ENCODE data around the gene IGSF9. TPM values are rescaled to one million over a fixed set of nuclear protein-coding genes. Genes with fewer than 3 reads are reported as not detected.

IGSF9 gene
- total RNA-seq, 2 donors from 2014 or later, result 7.5 to 9.2 TPM

DNA sequence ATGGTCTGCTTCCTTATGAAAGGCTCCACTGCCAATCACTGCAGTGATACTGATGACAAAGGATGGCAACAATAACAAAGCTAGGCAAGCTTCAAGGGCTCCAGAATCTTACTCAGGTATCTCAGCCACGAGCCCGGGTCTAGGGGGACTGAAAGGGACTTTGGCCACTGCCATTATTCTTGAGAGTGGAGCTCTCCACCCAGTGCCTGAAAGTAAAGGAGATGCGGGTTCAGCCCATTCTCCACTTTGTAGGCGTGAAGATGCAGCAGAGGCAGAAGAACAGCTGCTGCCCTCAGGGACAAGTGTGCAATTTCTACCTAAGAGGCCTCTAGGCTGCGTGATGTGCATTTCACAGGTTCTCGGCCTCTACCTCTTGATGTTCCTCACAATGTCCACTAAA, 40.1 kb upstream of the IGSF9 start:
- H3K9ac ChIP-seq (ENCODE audit: extremely low read depth, low read length, poor library complexity, severe bottlenecking), result no peak overlapping the region
- H3K9me3 ChIP-seq (ENCODE audit: control insufficient read depth, low read length), result no peaks in the 10 kb centered on the region
- H3K4me1 ChIP-seq (ENCODE audit: control insufficient read depth, insufficient read depth, low read length), result no peaks in the 10 kb centered on the region
- Mint-ChIP-seq H3K27me3 (ENCODE audit: insufficient read depth) (peaks cover 10% of the 10 kb centered on the region), H3K27ac (no peak overlapping the region), H3K9me3 (no peaks in the 10 kb centered on the region), H3K36me3 (ENCODE audit: low read depth) (no peaks in the 10 kb centered on the region), H3K4me1 (peaks cover 7% of the 10 kb centered on the region), H3K4me3 (no peak overlapping the region)
- H3K27ac ChIP-seq (ENCODE audit: low read depth, low read length), result no peak overlapping the region
- TF ChIP-seq, protein P1, sequence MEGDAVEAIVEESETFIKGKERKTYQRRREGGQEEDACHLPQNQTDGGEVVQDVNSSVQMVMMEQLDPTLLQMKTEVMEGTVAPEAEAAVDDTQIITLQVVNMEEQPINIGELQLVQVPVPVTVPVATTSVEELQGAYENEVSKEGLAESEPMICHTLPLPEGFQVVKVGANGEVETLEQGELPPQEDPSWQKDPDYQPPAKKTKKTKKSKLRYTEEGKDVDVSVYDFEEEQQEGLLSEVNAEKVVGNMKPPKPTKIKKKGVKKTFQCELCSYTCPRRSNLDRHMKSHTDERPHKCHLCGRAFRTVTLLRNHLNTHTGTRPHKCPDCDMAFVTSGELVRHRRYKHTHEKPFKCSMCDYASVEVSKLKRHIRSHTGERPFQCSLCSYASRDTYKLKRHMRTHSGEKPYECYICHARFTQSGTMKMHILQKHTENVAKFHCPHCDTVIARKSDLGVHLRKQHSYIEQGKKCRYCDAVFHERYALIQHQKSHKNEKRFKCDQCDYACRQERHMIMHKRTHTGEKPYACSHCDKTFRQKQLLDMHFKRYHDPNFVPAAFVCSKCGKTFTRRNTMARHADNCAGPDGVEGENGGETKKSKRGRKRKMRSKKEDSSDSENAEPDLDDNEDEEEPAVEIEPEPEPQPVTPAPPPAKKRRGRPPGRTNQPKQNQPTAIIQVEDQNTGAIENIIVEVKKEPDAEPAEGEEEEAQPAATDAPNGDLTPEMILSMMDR (conservative IDR thresholded peaks at IDR 0.05), result no peak
- 92 to 93% methylated on average over 4 to 6 of the region's 6 CpGs for WGBS, 2 experiments (ENCODE audit: insufficient coverage in 1 of 2, insufficient read length in 1 of 2)
- H3K4me3 ChIP-seq (ENCODE audit: low read length), result no peak overlapping the region
- H3K36me3 ChIP-seq (ENCODE audit: control insufficient read depth, insufficient read depth, low read length), result no peaks in the 10 kb centered on the region
- DNase-seq, result peak; percentile 25
- H3K27me3 ChIP-seq (ENCODE audit: control insufficient read depth, insufficient read depth, low read length, poor library complexity, severe bottlenecking), result peaks cover 8% of the 10 kb centered on the region

DNA sequence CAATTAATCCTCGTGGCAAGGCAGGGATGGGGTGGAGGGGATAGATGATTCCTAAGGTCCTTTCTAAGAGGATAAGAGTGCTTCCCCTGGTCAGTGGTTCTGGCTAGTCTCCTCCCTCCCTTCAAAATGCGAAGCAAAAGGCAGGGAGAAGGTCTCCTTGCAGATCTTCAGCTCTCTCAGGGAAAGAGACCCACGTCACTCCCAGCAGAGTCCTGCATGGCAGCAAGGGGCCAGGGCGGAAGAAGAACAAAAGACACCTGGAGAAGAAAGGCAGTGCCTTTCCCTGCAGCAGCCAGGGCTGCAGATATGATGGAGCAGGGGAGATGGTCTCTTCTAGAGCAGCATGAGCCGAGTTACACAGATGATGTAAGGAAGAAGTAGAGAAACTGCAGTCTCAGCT, 38.3 kb upstream of the IGSF9 start:
- Mint-ChIP-seq H3K36me3 (ENCODE audit: low read depth) (no peaks in the 10 kb centered on the region), H3K27me3 (ENCODE audit: insufficient read depth) (peaks cover 21% of the 10 kb centered on the region), H3K9me3 (no peaks in the 10 kb centered on the region), H3K4me1 (peaks cover 7% of the 10 kb centered on the region), H3K27ac (no peak overlapping the region), H3K4me3 (no peak overlapping the region)
- DNase-seq, result peak; percentile 43
- Histone ChIP-seq H3K4me3 (ENCODE audit: low read length) (no peak overlapping the region), H3K27ac (ENCODE audit: low read depth, low read length) (no peak overlapping the region), H3K9ac (ENCODE audit: extremely low read depth, low read length, poor library complexity, severe bottlenecking) (no peak overlapping the region), H3K4me1 (ENCODE audit: control insufficient read depth, insufficient read depth, low read length) (no peaks in the 10 kb centered on the region), H3K9me3 (ENCODE audit: control insufficient read depth, low read length) (no peaks in the 10 kb centered on the region), H3K36me3 (ENCODE audit: control insufficient read depth, insufficient read depth, low read length) (no peaks in the 10 kb centered on the region), H3K27me3 (ENCODE audit: control insufficient read depth, insufficient read depth, low read length, poor library complexity, severe bottlenecking) (peaks cover 22% of the 10 kb centered on the region)
- whole genome bisulfite sequencing, 2 experiments (ENCODE audit: insufficient coverage in 1 of 2, insufficient read length in 1 of 2), result 77 to 89% methylated on average over 3 to 5 of the region's 5 CpGs
- TF ChIP-seq, protein P1 (conservative IDR thresholded peaks at IDR 0.05), result no peak

DNA sequence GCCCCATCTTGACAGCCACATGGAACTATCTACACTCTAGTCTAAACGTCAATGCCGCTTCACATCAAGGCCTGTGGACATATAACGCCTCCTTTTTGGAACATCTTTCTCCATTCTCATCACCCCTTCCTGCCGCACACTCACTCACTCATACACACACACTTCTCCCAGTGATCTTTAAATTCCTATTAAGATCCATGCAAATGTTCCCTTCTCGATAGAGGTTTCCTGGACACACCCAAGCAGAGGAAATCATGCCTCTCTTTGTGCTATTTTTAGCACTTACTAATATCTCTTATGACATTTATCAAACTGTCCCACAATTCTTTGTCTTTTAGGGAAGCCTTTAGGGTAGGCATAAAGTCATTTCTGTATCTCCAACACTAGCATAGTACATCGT, 36.9 kb upstream of the IGSF9 start:
- H3K9me3 Mint-ChIP-seq, result no peaks in the 10 kb centered on the region
- H3K36me3 ChIP-seq (ENCODE audit: control insufficient read depth, insufficient read depth, low read length), result no peaks in the 10 kb centered on the region

More for the DNA sequence above, 36.9 kb upstream of the IGSF9 start:
- no peaks in the 10 kb centered on the region for H3K9me3 ChIP-seq (ENCODE audit: control insufficient read depth, low read length)
- Mint-ChIP-seq H3K27ac (no peak overlapping the region), H3K27me3 (ENCODE audit: insufficient read depth) (peaks cover 33% of the 10 kb centered on the region), H3K36me3 (ENCODE audit: low read depth) (no peaks in the 10 kb centered on the region), H3K4me3 (no peak overlapping the region), H3K4me1 (peaks cover 7% of the 10 kb centered on the region)
- no peak overlapping the region for H3K4me3 ChIP-seq (ENCODE audit: low read length)
- no peaks in the 10 kb centered on the region for H3K4me1 ChIP-seq (ENCODE audit: control insufficient read depth, insufficient read depth, low read length)
- WGBS, 2 experiments (ENCODE audit: insufficient coverage in 1 of 2, insufficient read length in 1 of 2), result 87 to 89% methylated on average over 4 to 5 of the region's 6 CpGs
- no peak overlapping the region for H3K27ac ChIP-seq (ENCODE audit: low read depth, low read length)
- TF ChIP-seq, protein P1 (conservative IDR thresholded peaks at IDR 0.05), result no peak
- no peak for DNase-seq
- peaks cover 34% of the 10 kb centered on the region for H3K27me3 ChIP-seq (ENCODE audit: control insufficient read depth, insufficient read depth, low read length, poor library complexity, severe bottlenecking)
- H3K9ac ChIP-seq (ENCODE audit: extremely low read depth, low read length, poor library complexity, severe bottlenecking), result no peak overlapping the region
